ENCODE results near the gene CLEC11A. TPM values are rescaled to one million over a fixed set of nuclear protein-coding genes. Genes with fewer than 3 reads are reported as not detected.

CLEC11A gene
- total and polyA plus RNA-seq, 9 of the 15 experiments (the other 6 are each of a cell fraction or from before 2014, with no cell fraction given) = 0.39 to 43.9 (median 3.4) TPM

DNA sequence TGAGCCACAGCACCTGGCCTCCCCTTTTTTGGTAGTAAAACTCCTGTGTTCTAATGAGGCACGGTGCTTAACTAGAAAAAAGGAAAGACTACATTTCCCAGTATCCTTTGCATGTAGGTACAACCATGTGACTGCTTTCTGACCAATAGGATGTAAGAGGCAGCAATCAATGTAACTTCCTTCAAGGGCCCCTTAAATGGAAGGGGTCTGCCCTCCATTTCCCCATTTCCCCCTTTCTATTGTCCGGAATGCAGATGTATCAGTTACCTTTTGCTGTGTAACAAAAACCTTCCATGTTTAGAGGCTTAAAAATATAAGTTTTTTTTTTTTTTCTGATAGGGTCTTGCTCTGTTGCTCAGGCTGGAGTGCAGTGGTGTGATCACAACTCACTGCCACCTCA lies 49.3 kb downstream of the CLEC11A start:
- Histone ChIP-seq H3K4me2 (ENCODE audit: insufficient read depth, low read length) (peak overlapping the region; percentile 14; the same call in 1 of the 2 replicates), H3K36me3 (ENCODE audit: control insufficient read depth, insufficient read depth, low read length) (no peaks in the 10 kb centered on the region), H3K4me3 (no peak overlapping the region), H3K27me3 (ENCODE audit: control insufficient read depth in 2 of 2, insufficient read depth in 2 of 2, low read length in 2 of 2) (no peaks in the 10 kb centered on the region), H3K27ac (ENCODE audit: extremely low read depth, low read depth, low read length) (no peak overlapping the region; the same call in 1 of the 3 replicates), H3K9me3 (replicated peaks; ENCODE audit: control insufficient read depth, insufficient read depth, low read depth, low read length) (no peaks in the 10 kb centered on the region), H3K4me1 (replicated peaks in 1 of 2; ENCODE audit: control insufficient read depth in 2 of 2, insufficient read depth in 2 of 2, low read length in 2 of 2) (peaks cover 14 to 22% of the 10 kb centered on the region in 2 experiments), H4K20me1 (replicated peaks; ENCODE audit: control insufficient read depth, insufficient read depth, low read length) (no peaks in the 10 kb centered on the region), H3K9ac (ENCODE audit: insufficient read depth in 1 of 2, low read depth in 2 of 2, low read length in 2 of 2) (no peak overlapping the region), H3K79me2 (ENCODE audit: control insufficient read depth, insufficient read depth, low read length) (no peaks in the 10 kb centered on the region), H3K9me1 (ENCODE audit: control insufficient read depth, insufficient read depth, low read length) (no peaks in the 10 kb centered on the region), H2AFZ (ENCODE audit: low read depth, low read length) (peak overlapping the region; percentile 86)
- intact Hi-C loops (cut with micrococcal nuclease) = no loop called here
- WGBS (ENCODE audit: insufficient coverage, low coverage, missing lambda C conversion rate) = 0% methylated on average over 2 of the region's 2 CpGs
- ChIA-PET POLR2A (interaction anchor here (1.7 kb wide), 1 partner anchor 24 kb away, joined by 6 read pairs; no protein-coding TSS in a partner anchor), CTCF (ENCODE audit: low intra/inter-chr PET ratio) (no interaction called here)
- in situ Hi-C loops (cut with MboI) = no loop called here
- DNase-seq (ENCODE audit: extremely low read depth in 1 of 4, low spot score in 3 of 4) (peak; percentile 66 to 90 (median 82)), FAIRE-seq (peak; percentile 77), ATAC-seq (peak; percentile 91)
- no TSS peak for BruUV-seq (replicated peaks)
- TF ChIP-seq HNRNPK (IDR thresholded peaks at IDR 0.05; ENCODE audit: low read depth, low read length, poor library complexity, severe bottlenecking) (no peak), RBM25 (IDR thresholded peaks at IDR 0.05; ENCODE audit: low read depth, low read length, severe bottlenecking) (peak; percentile 90), ZNF444 (CRISPR knock-in tag; IDR thresholded peaks at IDR 0.05) (no peak), ZKSCAN8 (CRISPR knock-in tag; IDR thresholded peaks at IDR 0.05) (no peak), CSDE1 (IDR thresholded peaks at IDR 0.05) (no peak), GTF2F1 (IDR thresholded peaks at IDR 0.05; ENCODE audit: low read depth, low read length) (no peak), ZNF77 (CRISPR knock-in tag; IDR thresholded peaks at IDR 0.05) (no peak), ZNF75A (CRISPR knock-in tag; IDR thresholded peaks at IDR 0.05) (no peak), FUS (optimal IDR thresholded peaks at IDR 0.05; ENCODE audit: low read depth, low read length) (no peak), ZNF589 (CRISPR knock-in tag; IDR thresholded peaks at IDR 0.05; ENCODE audit: low read depth) (no peak), EGR1 (conservative IDR thresholded peaks at IDR 0.05) (no peak), RBFOX2 (IDR thresholded peaks at IDR 0.05; ENCODE audit: low read depth, low read length) (no peak), TEAD4 (IDR thresholded peaks at IDR 0.05; ENCODE audit: low read length) (0 out of 2 replicates have a peak, but pooled peaks have one; percentile 17), TEAD4 (CRISPR knock-in tag; IDR thresholded peaks at IDR 0.05; ENCODE audit: borderline replicate concordance) (no peak)
- TF ChIP-seq, protein P1, sequence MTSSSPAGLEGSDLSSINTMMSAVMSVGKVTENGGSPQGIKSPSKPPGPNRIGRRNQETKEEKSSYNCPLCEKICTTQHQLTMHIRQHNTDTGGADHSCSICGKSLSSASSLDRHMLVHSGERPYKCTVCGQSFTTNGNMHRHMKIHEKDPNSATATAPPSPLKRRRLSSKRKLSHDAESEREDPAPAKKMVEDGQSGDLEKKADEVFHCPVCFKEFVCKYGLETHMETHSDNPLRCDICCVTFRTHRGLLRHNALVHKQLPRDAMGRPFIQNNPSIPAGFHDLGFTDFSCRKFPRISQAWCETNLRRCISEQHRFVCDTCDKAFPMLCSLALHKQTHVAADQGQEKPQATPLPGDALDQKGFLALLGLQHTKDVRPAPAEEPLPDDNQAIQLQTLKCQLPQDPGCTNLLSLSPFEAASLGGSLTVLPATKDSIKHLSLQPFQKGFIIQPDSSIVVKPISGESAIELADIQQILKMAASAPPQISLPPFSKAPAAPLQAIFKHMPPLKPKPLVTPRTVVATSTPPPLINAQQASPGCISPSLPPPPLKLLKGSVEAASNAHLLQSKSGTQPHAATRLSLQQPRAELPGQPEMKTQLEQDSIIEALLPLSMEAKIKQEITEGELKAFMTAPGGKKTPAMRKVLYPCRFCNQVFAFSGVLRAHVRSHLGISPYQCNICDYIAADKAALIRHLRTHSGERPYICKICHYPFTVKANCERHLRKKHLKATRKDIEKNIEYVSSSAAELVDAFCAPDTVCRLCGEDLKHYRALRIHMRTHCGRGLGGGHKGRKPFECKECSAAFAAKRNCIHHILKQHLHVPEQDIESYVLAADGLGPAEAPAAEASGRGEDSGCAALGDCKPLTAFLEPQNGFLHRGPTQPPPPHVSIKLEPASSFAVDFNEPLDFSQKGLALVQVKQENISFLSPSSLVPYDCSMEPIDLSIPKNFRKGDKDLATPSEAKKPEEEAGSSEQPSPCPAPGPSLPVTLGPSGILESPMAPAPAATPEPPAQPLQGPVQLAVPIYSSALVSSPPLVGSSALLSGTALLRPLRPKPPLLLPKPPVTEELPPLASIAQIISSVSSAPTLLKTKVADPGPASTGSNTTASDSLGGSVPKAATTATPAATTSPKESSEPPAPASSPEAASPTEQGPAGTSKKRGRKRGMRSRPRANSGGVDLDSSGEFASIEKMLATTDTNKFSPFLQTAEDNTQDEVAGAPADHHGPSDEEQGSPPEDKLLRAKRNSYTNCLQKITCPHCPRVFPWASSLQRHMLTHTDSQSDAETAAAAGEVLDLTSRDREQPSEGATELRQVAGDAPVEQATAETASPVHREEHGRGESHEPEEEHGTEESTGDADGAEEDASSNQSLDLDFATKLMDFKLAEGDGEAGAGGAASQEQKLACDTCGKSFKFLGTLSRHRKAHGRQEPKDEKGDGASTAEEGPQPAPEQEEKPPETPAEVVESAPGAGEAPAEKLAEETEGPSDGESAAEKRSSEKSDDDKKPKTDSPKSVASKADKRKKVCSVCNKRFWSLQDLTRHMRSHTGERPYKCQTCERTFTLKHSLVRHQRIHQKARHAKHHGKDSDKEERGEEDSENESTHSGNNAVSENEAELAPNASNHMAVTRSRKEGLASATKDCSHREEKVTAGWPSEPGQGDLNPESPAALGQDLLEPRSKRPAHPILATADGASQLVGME (CRISPR knock-in tag; IDR thresholded peaks at IDR 0.05) = no peak
- TF ChIP-seq, protein P2, sequence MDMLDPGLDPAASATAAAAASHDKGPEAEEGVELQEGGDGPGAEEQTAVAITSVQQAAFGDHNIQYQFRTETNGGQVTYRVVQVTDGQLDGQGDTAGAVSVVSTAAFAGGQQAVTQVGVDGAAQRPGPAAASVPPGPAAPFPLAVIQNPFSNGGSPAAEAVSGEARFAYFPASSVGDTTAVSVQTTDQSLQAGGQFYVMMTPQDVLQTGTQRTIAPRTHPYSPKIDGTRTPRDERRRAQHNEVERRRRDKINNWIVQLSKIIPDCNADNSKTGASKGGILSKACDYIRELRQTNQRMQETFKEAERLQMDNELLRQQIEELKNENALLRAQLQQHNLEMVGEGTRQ (CRISPR knock-in tag; IDR thresholded peaks at IDR 0.05) = peak; percentile 94
- TF ChIP-seq, protein P3, sequence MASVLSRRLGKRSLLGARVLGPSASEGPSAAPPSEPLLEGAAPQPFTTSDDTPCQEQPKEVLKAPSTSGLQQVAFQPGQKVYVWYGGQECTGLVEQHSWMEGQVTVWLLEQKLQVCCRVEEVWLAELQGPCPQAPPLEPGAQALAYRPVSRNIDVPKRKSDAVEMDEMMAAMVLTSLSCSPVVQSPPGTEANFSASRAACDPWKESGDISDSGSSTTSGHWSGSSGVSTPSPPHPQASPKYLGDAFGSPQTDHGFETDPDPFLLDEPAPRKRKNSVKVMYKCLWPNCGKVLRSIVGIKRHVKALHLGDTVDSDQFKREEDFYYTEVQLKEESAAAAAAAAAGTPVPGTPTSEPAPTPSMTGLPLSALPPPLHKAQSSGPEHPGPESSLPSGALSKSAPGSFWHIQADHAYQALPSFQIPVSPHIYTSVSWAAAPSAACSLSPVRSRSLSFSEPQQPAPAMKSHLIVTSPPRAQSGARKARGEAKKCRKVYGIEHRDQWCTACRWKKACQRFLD (CRISPR knock-in tag; IDR thresholded peaks at IDR 0.05) = 0 out of 2 replicates have a peak, but pooled peaks have one; percentile 32
